Spleen (tissue), 11 donors: Measurements from ENCODE around the gene TMSB4X. TPM values are rescaled to one million over a fixed set of nuclear protein-coding genes. Genes with fewer than 3 reads are reported as not detected.

ENCODE experiments used
- DNase-seq: peaks from one replicate; pipeline ENCODE4 v3.0.0-alpha.2; 2020
- H3K27ac ChIP-seq, 8 donors: fragments of 200-600 bp; sonication (generic) in 7 of 8; 1 replicate in 4 of 8; 2 replicates in 4 of 8; pipeline versions ENCODE4 v1.5.0 to v1.8.0; 2016 to 2021; ENCODE audit warnings: inconsistent platforms in 4 of 8, mild to moderate bottlenecking in 4 of 8, moderate library complexity in 1 of 8
- H3K27me3 ChIP-seq, 7 donors: fragments of 200-600 bp; sonication (generic) in 6 of 7; replicated peaks in 1 of 7; 1 replicate in 4 of 7; 2 replicates in 3 of 7; pipeline versions ENCODE4 v1.5.0 to v1.8.0; 2016 to 2021; ENCODE audit warnings: inconsistent platforms in 3 of 7, mild to moderate bottlenecking in 1 of 7
- H3K36me3 ChIP-seq, 6 donors: fragments of 200-600 bp; sonication (generic) in 5 of 6; 1 replicate in 4 of 6; 2 replicates in 2 of 6; pipeline versions ENCODE4 v1.5.0 to v1.8.0; 2016 to 2021; ENCODE audit warnings: inconsistent platforms in 2 of 6
- H3K4me1 ChIP-seq, 6 donors: fragments of 200-600 bp; sonication (generic) in 5 of 6; 1 replicate in 3 of 6; 2 replicates in 3 of 6; pipeline versions ENCODE4 v1.5.0 to v1.8.0; 2016 to 2021; ENCODE audit warnings: inconsistent platforms in 3 of 6
- H3K4me3 ChIP-seq, 8 donors: fragments of 200-600 bp; sonication (generic) in 7 of 8; 1 replicate in 4 of 8; 2 replicates in 4 of 8; pipeline versions ENCODE4 v1.5.0 to v1.8.0; 2016 to 2021; ENCODE audit warnings: inconsistent platforms in 4 of 8, mild to moderate bottlenecking in 4 of 8, moderate library complexity in 2 of 8
- H3K9me3 ChIP-seq, 8 donors: fragments of 200-600 bp; sonication (generic) in 7 of 8; 1 replicate in 4 of 8; 2 replicates in 4 of 8; pipeline versions ENCODE4 v1.5.0 to v1.8.0; 2016 to 2021; ENCODE audit warnings: inconsistent platforms in 4 of 8
- CTCF ChIP-seq, 11 experiments: fragments of 200-600 bp in 7 of 11; fragments of 450-650 bp in 4 of 11; sonication (generic) in 4 of 11; IDR thresholded peaks in 8 of 11; conservative IDR thresholded peaks in 3 of 11; 1 replicate in 7 of 11; 2 replicates in 4 of 11; pipeline versions ENCODE4 v1.4.0 to v1.8.0; 2016 to 2021; ENCODE audit warnings: antibody characterized with exemption in 11 of 11, inconsistent platforms in 4 of 11, mild to moderate bottlenecking in 1 of 11
- POLR2A ChIP-seq, 3 donors: fragments of 450-650 bp; IDR thresholded peaks; one replicate each; pipeline ENCODE4 v1.5.1; 2017; ENCODE audit warnings: antibody characterized with exemption in 3 of 3, mild to moderate bottlenecking in 1 of 3
- POLR2AphosphoS5 ChIP-seq, 3 donors: sonication (generic); formaldehyde crosslinking; IDR thresholded peaks; one replicate each; pipeline ENCODE4 v1.5.1; 2017; ENCODE audit warnings: antibody characterized with exemption in 3 of 3
- WGBS, 5 donors: extraction: QIAGEN DNeasy Blood & Tissue Kit in 3 of 5; methylation state at CpG; one replicate each; pipeline versions ENCODE4 v1.1.5 to v1.1.7; 2013 to 2018; 5-methylcytosine and 5-hydroxymethylcytosine counted together
- intact Hi-C: fragments of 100-400 bp; cut with DNase I; formaldehyde crosslinking; loops from one replicate; pipeline ENCODE4 v1.15.0; 2023; ENCODE audit warnings: low total_unique reads
- polyA plus RNA-seq, 3 donors: library from polyadenylated mRNA; stranded (reverse); fragments of 200-250 nt; gene quantifications; one replicate each; pipeline ENCODE4 v1.2.1, GENCODE V29; 2013
- total RNA-seq, 7 donors: library from RNA; depleted of rRNA in 3 of 7; stranded (reverse); fragments of >200 nt in 3 of 7; fragmentation: NEBNext Ultra II Directional in 4 of 7; extraction: Animal tissue kit (Norgen Biotek cat#: 25700) in 4 of 7; gene quantifications; one replicate each; pipeline versions ENCODE4 v1.1.0 to v1.2.1, GENCODE V29; 2016 to 2021
- donor health status: healthy with polysubstance abuse.
- donor health status: DM: no; HTN: no; CAD: no; lungs with moderate emphysema.
- donor health status: DM: no; HTN: no; CAD: no.
- donor health status: Bipolar disorder and iron deficiency.
- donor health status: healthy.
- donor health status: DM: no; HTN: no; CAD: no.
- donor health status: DM: yes; HTN: yes; CAD: no.

TMSB4X gene
- total and polyA plus RNA-seq, 10 donors = 6,343 to 19,174 (median 11,085) TPM

- Histone ChIP-seq H3K4me1 (peaks cover 30 to 44% (median 40%) of the 10 kb centered on the region in 6 donors), H3K4me3 (no peak overlapping the region), H3K36me3 (no peaks in the 10 kb centered on the region), H3K27me3 (peaks cover 0 to 5% (median 0%) of the 10 kb centered on the region in 7 donors), H3K9me3 (no peaks in the 10 kb centered on the region), H3K27ac (no peak overlapping the region)
- no peak for TF ChIP-seq CTCF (IDR thresholded peaks at IDR 0.05 in 8 of 11, conservative IDR thresholded peaks at IDR 0.05 in 3 of 11)
- TF ChIP-seq POLR2AphosphoS5 (IDR thresholded peaks at IDR 0.05) = no peak
- TF ChIP-seq POLR2A (IDR thresholded peaks at IDR 0.05) = no peak
- DNase-seq = no peak
- intact Hi-C loops = loop anchor here (5.0 kb wide), 1 partner anchor 537 kb away; no protein-coding TSS in a partner anchor
- 68 to 97% (median 89%) methylated on average over 4 of the region's 4 CpGs for WGBS, 5 donors
Observed at GRCh38 chrX:12945494-12945893, 29.4 kb upstream of the TMSB4X start.

GRCh38 chrX:12946406-12946805 lies 28.5 kb upstream of the TMSB4X start:
- WGBS, 5 donors = 44 to 59% (median 50%) methylated on average over 4 of the region's 4 CpGs
- DNase-seq = no peak
- peak overlapping the region in 6 of 8 donors; percentile 70 to 96 (median 92) for H3K27ac ChIP-seq
- H3K9me3 ChIP-seq = no peaks in the 10 kb centered on the region
- intact Hi-C loops = loop anchor here (5.0 kb wide), 1 partner anchor 536 kb away; no protein-coding TSS in a partner anchor
- H3K4me1 ChIP-seq = peaks cover 38 to 53% (median 48%) of the 10 kb centered on the region in 6 donors
- H3K27me3 ChIP-seq = peaks cover 0 to 5% (median 0%) of the 10 kb centered on the region in 7 donors
- no peak for TF ChIP-seq CTCF (IDR thresholded peaks at IDR 0.05 in 8 of 11, conservative IDR thresholded peaks at IDR 0.05 in 3 of 11)
- TF ChIP-seq POLR2AphosphoS5 (IDR thresholded peaks at IDR 0.05) = no peak
- TF ChIP-seq POLR2A (IDR thresholded peaks at IDR 0.05) = no peak
- H3K36me3 ChIP-seq = no peaks in the 10 kb centered on the region
- H3K4me3 ChIP-seq = no peak overlapping the region

- Histone ChIP-seq H3K9me3 (no peaks in the 10 kb centered on the region), H3K4me1 (peaks cover 38 to 59% (median 52%) of the 10 kb centered on the region in 6 donors), H3K4me3 (no peak overlapping the region), H3K27me3 (peaks cover 0 to 5% (median 0%) of the 10 kb centered on the region in 7 donors), H3K27ac (peak overlapping the region; percentile 63 to 96 (median 90)), H3K36me3 (no peaks in the 10 kb centered on the region)
- WGBS, 5 donors = 24 to 32% (median 26%) methylated on average over 5 of the region's 5 CpGs
- intact Hi-C loops = loop anchor here (5.0 kb wide), 1 partner anchor 535 kb away; no protein-coding TSS in a partner anchor
- no peak for DNase-seq
- TF ChIP-seq POLR2A (IDR thresholded peaks at IDR 0.05) (no peak), CTCF (IDR thresholded peaks at IDR 0.05 in 8 of 11, conservative IDR thresholded peaks at IDR 0.05 in 3 of 11) (peak; percentile 89 to 99 (median 96)), POLR2AphosphoS5 (IDR thresholded peaks at IDR 0.05) (peak in 1 of 3 donors; percentile 47)
Observed at GRCh38 chrX:12946838-12947544, 27.9 kb upstream of the TMSB4X start.

GRCh38 chrX:12947545-12948235 lies 27.2 kb upstream of the TMSB4X start:
- Histone ChIP-seq H3K9me3 (no peaks in the 10 kb centered on the region), H3K4me3 (no peak overlapping the region), H3K27me3 (peaks cover 0 to 5% (median 0%) of the 10 kb centered on the region in 7 donors), H3K27ac (peak overlapping the region; percentile 19 to 96 (median 90)), H3K4me1 (peaks cover 38 to 66% (median 56%) of the 10 kb centered on the region in 6 donors), H3K36me3 (no peaks in the 10 kb centered on the region)
- intact Hi-C loops = loop anchor here (5.0 kb wide), 1 partner anchor 535 kb away; no protein-coding TSS in a partner anchor
- WGBS, 5 donors = 56 to 89% (median 58%) methylated on average over 3 to 5 of the region's 5 CpGs
- DNase-seq = no peak
- no peak for TF ChIP-seq CTCF (IDR thresholded peaks at IDR 0.05 in 8 of 11, conservative IDR thresholded peaks at IDR 0.05 in 3 of 11)
- no peak for TF ChIP-seq POLR2A (IDR thresholded peaks at IDR 0.05)
- no peak for TF ChIP-seq POLR2AphosphoS5 (IDR thresholded peaks at IDR 0.05)
